Measurements from ENCODE around the gene TSGA10IP.
"Not testable (repeated sequence)": the region's sequence is repeated elsewhere in the genome, so short reads cannot be mapped to it uniquely, and the experiment has no call there.

The TSGA10IP gene

GRCh38 chr11:65947603-65948125, 2.4 kb downstream of the TSGA10IP start:
- DNase-seq (ENCODE audit: low read depth) = no peak

- not testable (repeated sequence) for DNase-seq (ENCODE audit: low read depth)
These were observed 5.4 kb downstream of the TSGA10IP start for GRCh38 chr11:65950711-65951110.

- DNase-seq (ENCODE audit: low read depth) = not testable (repeated sequence)
These were observed 6.4 kb downstream of the TSGA10IP start for GRCh38 chr11:65951641-65952040.

- DNase-seq (ENCODE audit: low read depth) = no peak
These were observed 6.8 kb downstream of the TSGA10IP start for GRCh38 chr11:65952052-65952521.

- DNase-seq (ENCODE audit: low read depth) = no peak
These were observed 8.2 kb downstream of the TSGA10IP start for GRCh38 chr11:65953471-65953870.

GRCh38 chr11:65954771-65955170, 9.5 kb downstream of the TSGA10IP start:
- no peak for DNase-seq (ENCODE audit: low read depth)

- DNase-seq (ENCODE audit: low read depth) = no peak
These were observed 13.0 kb downstream of the TSGA10IP start for GRCh38 chr11:65958291-65958690.

- no peak for DNase-seq (ENCODE audit: low read depth)
These were observed 13.6 kb downstream of the TSGA10IP start for GRCh38 chr11:65958774-65959420.

GRCh38 chr11:65960824-65961266, 15.6 kb downstream of the TSGA10IP start:
- DNase-seq (ENCODE audit: low read depth) = no peak

GRCh38 chr11:65961267-65962140, 16.2 kb downstream of the TSGA10IP start, which contains the start of gene SART1:
Gene SART1, plus strand, starts transcription at chr11:65961734. Its CDS starts 47 bp downstream, at chr11:65961781.
- peak; percentile 93 for DNase-seq (ENCODE audit: low read depth)

GRCh38 chr11:65962141-65962564, 16.9 kb downstream of the TSGA10IP start:
- no peak for DNase-seq (ENCODE audit: low read depth)

GRCh38 chr11:65964906-65965305, 19.6 kb downstream of the TSGA10IP start:
- DNase-seq (ENCODE audit: low read depth) = no peak

- DNase-seq (ENCODE audit: low read depth) = no peak
These were observed 20.9 kb downstream of the TSGA10IP start for GRCh38 chr11:65965986-65966762.

GRCh38 chr11:65967329-65967934, 22.2 kb downstream of the TSGA10IP start:
- no peak for DNase-seq (ENCODE audit: low read depth)

GRCh38 chr11:65968600-65969482, 23.6 kb downstream of the TSGA10IP start:
- no peak for DNase-seq (ENCODE audit: low read depth)

- no peak for DNase-seq (ENCODE audit: low read depth)
These were observed 26.8 kb downstream of the TSGA10IP start for GRCh38 chr11:65972116-65972515.

- no peak for DNase-seq (ENCODE audit: low read depth)
These were observed 28.3 kb downstream of the TSGA10IP start for GRCh38 chr11:65973439-65974110.

GRCh38 chr11:65975771-65976170, 30.5 kb downstream of the TSGA10IP start:
- no peak for DNase-seq (ENCODE audit: low read depth)

- no peak for DNase-seq (ENCODE audit: low read depth)
These were observed 31.2 kb downstream of the TSGA10IP start for GRCh38 chr11:65976216-65977176.
